NCI-H2227 (cell line): ENCODE data around the gene SLC2A3.
"Not testable (repeated sequence)": the region's sequence is repeated elsewhere in the genome, so short reads cannot be mapped to it uniquely, and the experiment has no call there.

ENCODE experiments used
- DNase-seq: peaks from one replicate; lab custom pipeline; 2025; ENCODE audit not compliant: unreplicated experiment; lab: John Stamatoyannopoulos, UW

Gene SLC2A3

DNA sequence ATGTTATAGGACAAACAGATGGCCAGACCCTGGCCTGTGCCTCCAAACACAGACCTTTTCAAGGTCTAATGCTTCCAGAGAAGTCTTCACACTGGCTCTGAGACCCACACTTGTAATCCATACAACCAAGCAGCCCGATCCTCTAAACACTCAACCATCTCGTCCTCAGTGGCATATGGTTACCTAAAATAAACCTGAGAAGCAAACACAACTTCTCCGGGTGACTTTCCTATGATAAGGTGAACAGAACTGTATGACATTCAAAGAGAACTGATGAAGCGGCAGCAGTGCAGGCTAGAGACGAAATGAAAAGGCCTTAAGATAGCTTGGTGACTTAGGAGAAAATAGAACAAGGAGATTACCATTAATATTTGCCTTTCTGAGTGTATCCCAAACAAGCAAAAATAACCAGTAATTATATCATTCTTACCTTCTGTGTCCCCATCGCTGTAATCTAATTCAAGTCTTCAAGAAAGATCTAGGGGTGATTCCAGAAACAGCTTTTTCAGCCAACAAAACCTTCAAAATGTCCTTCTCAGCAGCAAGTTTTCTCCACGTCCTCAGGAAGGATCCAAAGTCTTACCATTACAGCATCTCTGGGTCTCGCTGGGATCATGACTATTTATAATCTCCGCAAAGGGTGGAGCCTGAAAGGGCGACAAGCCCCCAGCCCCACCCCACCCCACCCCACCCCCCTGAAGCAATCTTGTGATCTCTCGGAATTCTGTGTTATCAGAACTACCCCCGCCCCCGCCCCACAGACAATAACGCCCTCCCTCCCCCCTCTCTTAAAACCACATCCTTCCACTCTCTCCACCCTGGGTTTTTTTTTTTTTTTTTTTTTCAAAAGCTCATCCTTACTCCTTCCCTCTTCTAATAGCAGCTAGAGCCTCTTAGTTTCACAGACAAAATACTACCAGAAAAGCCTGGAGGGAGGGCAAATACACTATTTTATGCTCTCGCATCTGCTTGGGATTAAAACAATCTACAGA, at the start of gene SLC2A3:
SLC2A3 (minus strand) TSS at position 598 of the 992 bp plus-strand sequence; CDS start at position 445, 153 bp downstream.
- peak; percentile 82 for DNase-seq

DNA sequence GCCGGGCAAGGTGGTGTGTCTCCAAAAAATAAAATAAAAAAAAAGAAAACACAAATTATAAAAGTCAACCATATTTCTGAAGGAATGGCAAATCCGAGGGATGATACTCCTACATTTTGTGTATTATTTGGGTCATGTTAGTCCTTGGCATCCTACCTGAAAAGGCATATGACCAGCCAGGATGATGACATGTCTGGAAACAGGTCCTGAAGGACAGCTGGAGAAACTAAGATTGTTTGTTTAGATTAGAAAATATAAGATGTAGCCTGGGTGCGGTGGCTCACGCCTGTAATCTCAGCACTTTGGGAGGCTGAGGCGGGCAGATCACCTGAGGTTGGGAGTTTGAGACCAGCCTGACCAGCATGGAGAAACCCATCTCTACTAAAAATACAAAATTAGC, 48.9 kb upstream of the SLC2A3 start:
- DNase-seq: no peak

DNA sequence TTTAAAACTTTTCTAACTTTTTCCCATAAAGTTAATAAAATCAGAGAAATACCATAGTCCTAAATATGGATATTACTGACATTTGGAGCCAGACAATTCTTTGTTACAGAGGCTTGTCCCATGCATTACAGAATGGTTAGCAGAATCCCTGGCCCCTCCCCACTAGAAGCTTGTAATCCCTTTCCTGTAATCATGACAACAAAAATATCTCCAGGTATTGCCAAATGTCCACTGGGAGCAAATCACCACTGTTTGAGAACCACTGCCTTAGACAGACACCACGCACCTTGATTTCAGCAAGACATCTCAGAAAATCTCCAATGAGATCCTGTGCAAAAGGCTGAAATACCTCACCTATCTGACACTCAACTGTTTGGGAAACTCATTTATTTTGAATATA, 47.5 kb upstream of the SLC2A3 start:
- DNase-seq: not testable (repeated sequence)

DNA sequence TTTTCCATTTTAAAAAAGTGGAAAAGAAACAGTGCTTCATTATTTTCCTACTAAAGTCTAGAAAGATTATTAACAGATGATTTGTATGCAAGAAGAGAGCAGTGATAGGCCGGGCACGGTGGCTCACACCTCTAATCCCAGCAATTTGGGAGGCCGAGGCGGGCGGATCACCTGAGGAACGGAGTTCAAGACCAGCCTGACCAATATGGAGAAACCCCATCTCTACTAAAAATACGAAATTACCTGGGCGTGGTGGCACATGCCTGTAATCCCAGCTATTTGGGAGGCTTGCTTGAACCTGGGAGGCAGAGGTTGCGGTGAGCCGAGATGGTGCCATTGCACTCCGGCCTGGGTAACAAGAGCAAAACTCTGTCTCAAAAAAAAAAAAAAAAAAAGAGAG, 47.0 kb upstream of the SLC2A3 start:
- DNase-seq: not testable (repeated sequence)

DNA sequence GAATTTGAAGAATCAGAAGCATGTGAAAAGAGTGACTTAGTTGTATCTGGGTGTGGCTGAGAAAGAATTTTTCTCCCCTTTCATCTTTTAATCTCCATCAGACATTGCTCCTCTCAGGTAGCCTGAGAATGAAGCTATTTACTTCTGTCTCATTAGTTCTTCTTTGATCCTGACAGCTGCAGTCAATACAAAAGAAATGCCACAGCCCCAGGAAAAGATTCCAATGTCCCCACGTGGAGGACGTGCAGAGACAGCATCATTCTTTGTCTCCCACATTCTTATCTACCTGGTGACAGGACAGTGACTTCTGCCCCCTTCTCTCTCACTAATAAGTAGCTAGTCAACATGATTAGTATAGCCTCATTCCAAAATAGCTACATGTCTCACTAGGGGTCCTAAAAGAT, 46.3 kb upstream of the SLC2A3 start:
- DNase-seq: not testable (repeated sequence)

DNA sequence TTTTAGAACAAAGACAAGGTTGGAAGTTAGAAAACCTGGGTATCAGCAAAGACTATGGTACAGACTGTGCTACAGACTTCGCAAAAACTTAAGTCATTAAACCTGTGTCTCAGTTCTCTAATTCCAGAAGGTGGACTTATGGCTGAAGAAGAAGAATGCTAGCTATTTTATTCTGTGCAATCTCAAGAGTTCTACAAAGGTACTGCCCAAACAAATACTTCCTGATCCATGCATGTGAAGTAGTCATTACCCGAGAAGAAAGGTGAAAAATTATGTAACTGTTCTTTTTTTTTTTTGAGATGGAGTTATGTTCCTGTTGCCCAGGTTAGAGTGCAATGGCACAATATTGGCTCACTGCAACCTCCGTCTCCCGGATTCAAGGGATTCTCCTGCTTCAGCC, 45.5 kb upstream of the SLC2A3 start:
- DNase-seq: no peak

DNA sequence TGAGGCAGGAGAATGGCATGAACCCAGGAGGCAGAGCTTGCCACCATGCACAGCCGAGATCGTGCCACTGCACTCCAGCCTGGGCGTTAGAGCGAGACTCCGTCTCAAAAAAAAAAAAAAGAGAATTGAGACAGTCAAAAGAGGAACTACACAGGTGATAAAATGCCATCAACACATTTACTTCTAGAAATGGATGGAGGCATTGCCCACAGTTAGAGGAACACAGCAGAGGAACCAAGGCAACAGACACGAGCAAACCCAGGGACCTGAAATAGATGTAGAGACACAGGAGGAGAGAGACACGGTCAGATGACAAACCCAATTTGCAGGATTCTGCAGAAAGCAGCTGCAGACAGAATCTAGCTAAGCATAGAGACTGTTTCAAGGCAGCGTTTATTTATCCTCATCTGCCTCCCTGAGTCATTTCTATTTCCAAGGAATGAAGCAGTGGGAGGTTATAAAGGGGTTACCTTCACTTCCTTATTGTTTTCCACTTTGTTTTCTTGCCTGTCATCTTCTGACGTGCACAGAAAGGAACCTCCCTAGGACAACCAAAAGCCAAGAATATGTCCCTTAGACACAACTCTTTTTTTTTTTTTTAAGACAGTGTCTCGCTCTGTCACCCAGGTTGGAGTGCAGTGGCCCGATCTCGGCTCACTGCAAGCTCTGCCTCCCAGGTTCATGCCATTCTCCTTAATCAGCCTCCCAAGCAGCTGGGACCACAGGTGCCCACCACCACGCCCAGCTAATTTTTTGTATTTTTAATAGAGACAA, 41.6 kb upstream of the SLC2A3 start:
- not testable (repeated sequence) for DNase-seq

DNA sequence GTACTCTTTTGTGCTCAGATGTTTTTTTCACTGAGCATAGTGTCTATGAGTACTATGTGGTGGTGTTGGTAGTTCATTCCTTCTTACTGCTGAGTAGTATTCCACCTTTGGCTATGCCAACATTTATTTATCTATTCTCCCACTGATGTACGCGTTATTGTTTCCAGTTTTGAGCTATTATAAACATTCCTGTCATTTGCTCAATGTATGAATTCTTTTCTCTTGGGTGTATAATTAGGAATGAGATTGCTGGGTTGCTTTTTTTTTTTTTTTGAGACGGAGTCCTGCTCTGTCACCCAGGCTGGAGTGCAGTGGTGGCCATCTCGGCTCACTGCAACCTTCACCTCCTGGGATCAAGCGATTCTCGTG, 37.5 kb upstream of the SLC2A3 start:
- no peak for DNase-seq

DNA sequence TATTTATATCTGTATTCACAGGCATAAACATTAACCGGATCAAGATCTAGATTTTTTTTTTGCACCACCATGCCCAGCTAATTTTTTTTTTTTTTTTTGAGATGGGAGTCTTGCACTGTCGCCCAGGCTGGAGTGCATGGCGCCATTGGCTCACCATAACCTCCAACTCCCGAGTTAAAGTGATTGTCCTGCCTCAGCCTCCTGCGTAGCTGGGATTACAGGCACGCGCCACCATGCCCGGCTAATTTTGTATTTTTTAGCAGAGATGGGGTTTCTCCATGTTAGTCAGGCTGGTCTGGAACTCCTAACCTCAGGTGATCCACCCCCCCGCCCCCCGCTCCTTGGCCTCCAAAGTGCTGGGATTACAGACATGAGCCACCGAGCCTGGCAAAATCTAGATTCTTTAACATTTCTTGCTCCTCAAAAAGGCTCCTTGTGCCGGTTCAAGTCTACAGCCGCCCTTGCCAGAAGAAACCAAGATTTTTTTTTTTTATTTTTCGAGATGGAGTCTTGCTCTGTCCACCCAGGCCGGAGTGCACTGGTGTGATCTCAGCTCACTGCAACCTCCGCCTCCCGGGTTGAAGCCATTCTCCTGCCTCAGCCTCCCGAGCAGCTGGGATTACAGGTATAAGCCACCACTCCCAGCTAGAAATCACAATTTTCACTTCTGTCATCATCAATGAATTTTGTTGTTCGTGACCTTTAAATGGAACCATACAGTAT, 36.9 kb upstream of the SLC2A3 start:
- no peak for DNase-seq

DNA sequence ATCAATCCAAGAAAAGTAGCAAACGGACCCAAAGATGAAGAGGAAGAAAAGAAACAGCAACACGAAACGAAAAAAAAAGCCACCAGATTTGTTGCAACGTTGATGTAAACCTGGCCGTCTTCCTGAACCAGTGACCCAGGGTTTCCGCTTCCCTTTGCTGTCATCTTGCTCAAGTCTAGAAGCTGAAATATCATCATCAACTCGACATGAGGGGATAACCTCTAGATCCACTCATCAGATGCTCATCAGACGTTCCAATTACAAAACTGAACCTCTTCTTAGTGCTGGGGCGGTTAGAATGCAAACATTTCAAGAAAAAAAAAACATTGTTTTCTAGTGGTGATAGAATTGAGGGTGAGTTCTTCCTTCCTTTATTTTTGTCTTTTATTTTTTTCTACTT, 36.3 kb upstream of the SLC2A3 start:
- DNase-seq: not testable (repeated sequence)

DNA sequence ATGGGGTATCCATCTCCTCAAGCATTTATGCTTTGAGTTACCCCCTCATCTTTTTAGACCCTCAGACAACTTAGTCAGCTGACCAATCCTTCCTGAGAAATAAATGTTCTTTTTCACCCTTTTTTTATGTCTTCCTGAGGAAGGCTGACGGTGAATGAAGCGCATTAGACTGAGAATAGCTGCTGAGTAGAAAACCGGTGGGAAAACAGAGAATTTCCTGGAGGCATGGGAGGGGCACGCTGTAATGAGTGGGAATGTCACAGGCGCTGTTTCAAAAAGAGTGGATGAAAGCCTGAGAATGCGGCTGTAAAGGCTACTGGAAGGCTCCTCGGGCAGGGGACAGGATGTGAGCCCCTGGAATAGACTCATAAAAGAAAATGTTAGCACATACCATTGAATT, 35.8 kb upstream of the SLC2A3 start:
- DNase-seq: not testable (repeated sequence)

DNA sequence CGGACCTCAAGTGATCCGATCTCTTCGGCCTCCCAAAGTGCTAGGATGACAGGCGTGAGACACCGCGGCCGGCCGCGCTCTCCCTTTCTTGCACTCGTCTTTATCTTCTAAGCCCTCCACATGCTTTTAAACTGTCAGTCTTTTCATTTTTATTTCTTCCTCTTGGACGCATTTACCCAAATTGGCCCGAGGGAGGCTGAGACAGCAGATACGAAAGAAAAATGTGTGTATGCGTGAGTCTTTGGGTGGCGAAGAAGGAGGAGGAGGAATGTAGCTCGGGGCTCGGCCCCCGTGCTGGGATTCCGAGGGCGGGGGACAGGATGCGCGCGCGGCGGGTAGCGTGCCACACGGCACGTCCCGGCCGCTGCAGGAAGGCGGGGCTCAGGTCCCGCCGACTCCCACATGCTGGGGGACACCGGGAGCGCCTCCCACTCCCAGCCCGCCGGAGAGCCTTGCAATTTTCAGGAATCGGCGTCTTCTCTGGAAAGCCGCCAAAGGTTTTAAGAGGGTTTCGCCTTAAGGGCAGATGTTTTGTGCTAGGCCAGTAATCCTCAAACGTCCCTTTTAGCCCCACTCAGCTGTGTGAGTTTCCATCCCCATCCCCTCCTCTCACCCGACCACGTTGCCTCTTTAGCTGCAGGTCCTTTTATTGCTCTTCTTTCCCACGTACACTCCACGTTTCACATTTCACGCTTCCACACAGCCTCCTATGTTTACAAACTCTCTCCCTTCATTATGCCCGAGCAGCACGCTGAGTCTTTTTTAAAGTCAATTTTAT, 34.7 kb upstream of the SLC2A3 start:
- DNase-seq: peak; percentile 93

DNA sequence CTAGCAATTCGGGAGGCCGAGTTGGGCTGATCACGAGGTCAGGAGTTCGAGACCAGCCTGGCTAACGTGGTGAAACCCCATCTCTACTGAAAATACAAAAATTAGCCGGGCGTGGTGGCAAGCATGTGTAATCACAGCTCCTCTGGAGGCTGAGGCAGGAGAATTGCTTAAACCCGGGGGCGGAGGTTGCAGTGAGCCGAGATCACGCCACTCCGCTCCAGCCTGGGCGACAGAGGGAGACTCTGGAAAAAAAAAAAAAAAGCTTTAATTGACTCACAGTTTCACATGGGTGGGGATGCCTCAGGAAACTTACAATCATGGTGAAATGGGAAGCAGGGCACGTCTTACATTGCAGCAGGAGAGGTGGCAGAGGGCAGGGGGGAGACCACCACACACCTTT, 30.6 kb upstream of the SLC2A3 start:
- no peak for DNase-seq

DNA sequence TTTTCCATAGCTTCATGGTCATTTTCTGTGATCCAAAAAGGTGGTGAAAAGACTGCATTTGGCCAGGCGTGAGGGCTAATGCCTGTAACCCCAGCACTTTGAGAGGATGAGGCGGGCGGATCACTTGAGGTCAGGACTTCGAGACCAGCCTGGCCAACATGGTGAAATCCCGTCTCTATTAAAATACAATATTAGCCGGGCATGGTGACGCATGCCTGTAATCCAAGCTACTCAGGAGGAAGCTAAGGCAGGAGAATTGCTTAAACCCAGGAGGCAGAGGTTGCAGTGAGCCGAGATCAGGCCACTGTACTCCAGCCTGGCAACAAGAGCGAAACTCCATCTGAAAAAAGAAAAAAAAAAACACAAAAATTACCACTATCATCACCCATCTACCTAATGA, 28.7 kb upstream of the SLC2A3 start:
- DNase-seq: not testable (repeated sequence)

DNA sequence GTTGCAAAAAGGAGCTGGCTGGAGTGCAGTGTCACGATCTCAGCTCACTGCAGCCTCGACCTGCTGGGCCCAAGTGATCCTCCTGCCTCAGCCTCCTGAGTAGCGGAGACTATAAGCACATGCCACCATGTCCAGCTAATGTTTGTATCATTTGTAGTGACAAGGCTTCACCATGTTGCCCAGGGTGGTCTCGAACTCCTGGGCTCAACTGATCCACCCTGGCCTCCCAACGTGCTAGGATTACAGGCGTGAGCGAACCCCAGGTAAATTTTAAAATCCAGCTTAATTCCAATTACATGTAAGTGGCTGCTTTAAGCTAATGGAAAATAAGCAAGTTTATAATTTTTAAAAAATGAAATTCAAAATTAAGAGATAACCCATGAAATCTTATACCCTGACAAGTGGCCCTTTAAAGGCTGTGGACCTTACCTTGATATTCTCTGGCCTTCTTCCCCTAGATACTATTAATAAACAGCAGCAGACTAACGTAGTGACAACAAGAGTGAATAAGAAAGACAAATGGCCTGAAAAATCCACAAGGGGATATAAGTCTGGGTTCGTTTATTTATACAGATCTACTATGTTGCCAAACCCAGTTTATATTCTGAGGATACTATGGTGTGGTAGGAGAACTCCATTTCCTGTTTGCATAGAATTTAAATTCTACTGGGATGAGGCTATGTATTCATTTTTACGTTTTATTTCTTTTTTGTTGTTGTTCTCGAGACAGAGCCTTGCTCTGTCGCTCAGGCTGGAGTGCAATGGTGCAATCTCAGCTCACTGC, 25.6 kb upstream of the SLC2A3 start:
- no peak for DNase-seq

DNA sequence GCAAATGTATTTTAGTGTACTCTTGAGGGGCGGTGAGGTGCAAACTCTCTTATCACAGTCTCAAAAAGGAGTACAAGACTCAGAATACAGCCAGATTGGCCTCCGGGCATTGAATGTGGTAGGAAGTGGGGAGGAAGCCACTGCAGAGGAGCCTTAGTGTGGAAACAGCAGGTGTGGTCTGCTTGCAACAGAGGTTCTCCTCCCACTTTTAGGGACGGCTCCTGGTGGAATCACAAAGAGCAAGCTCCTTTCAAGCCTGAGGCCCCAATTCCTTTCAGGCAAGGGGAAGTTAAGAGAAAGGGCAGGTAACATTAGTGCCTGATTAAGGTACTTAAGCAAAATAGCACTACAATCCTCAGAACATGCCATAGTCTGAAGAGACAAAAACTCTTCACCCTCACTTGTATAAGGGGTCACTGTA, 23.7 kb upstream of the SLC2A3 start:
- no peak for DNase-seq

DNA sequence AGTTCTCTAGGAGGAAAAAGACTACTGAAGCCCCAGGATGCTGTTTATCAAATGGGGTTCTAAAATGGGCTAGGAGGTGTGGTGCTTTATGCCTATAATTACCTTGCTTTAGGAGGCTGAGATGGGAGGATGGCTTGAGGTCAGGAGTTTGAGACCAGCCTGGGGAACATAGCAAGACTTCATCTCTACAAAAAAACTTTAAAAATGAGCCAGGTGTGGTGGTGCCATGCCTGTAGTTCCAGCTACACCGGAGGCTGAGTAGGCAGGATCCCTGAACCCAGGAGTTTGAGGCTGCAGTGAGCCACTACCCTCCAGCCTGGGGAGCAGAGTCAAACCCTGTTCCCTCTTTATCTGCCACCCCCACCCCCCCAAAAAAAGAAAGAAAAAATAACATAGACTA, 23.3 kb upstream of the SLC2A3 start:
- DNase-seq: no peak

DNA sequence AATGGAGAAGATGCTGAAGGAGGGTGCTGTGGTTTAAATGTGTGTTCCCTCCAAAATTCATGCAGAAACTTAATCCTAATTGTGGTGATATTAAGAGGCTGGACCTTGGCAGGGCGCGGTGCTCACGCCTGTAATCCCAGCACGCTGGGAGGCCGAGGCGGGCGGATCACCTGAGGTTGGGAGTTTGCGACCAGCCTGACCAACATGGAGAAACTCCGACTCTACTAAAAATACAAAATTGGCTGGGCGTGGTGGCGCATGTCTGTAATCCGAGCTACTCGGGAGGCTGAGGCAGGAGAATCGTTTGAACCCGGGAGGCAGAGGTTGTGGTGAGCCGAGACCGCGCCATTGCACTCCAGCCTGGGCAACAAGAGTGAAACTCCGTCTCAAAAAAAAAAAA, 18.9 kb upstream of the SLC2A3 start:
- not testable (repeated sequence) for DNase-seq

DNA sequence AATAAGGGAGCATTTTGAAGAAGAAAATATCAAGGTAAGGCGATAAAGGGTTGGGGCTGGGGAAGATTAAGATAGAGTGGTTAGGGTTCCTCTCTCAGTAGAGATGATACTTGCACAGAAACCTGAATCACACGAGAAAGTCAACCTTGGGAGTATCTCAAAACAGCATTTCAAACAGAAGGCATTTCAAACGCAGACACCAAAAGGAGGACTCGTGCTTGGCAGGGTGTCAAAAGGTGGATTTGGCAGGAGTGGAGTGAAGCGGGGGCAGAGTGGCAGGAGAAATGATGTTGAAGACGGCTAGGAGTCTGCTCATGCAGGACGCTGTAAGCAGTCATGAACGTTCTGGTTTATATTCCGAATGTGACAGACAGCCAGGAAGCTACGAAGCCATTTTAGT, 18.4 kb upstream of the SLC2A3 start:
- DNase-seq: not testable (repeated sequence)

DNA sequence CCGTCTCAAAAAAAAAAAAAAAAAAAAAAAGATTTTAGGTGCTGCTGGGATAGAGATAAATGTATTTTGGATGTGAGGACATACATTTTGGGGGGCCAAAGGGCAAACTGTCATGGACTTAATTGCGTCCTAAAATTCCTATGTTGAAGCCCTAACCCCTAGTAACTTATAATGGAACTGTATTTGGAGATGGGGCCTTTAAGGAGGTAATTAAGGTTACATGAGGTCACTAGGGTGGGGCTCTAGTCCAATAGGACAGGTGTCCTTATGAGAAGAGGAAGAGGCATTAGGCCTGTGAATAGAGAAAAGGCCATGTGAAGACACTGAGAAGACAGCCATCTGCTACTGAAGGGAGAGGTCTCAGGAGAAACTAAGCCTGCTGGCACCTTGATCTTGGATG, 17.9 kb upstream of the SLC2A3 start:
- not testable (repeated sequence) for DNase-seq
